Measurements from ENCODE around the gene RRP8. TPM values are rescaled to one million over a fixed set of nuclear protein-coding genes. Genes with fewer than 3 reads are reported as not detected.

The RRP8 gene
- total and polyA plus RNA-seq, 9 of the 15 experiments (the other 6 are each of a cell fraction or from before 2014, with no cell fraction given): 5.7 to 47.3 (median 32.6) TPM

DNA sequence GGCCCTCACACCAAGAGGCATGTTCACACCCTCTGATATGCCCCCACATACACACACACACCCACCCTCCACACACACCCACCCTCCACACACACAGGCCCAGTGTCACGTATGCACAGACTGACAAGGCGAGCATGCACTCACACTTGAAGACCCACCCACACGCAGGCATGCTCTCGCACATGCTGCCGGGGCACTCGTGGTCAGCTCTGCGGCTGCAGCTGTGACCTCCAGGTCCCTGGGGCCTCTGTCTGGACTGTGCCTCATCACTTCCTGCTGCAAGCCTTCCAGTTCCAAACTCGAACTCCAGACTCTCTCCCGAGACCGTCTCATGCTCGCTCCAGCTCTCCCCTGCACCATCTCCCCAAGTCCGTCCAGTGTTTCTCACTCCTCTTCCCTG is 42.7 kb upstream of the RRP8 start (continued):
- TF ChIP-seq MAFF (IDR thresholded peaks at IDR 0.05; ENCODE audit: low read length): no peak
- TF ChIP-seq, protein P1, sequence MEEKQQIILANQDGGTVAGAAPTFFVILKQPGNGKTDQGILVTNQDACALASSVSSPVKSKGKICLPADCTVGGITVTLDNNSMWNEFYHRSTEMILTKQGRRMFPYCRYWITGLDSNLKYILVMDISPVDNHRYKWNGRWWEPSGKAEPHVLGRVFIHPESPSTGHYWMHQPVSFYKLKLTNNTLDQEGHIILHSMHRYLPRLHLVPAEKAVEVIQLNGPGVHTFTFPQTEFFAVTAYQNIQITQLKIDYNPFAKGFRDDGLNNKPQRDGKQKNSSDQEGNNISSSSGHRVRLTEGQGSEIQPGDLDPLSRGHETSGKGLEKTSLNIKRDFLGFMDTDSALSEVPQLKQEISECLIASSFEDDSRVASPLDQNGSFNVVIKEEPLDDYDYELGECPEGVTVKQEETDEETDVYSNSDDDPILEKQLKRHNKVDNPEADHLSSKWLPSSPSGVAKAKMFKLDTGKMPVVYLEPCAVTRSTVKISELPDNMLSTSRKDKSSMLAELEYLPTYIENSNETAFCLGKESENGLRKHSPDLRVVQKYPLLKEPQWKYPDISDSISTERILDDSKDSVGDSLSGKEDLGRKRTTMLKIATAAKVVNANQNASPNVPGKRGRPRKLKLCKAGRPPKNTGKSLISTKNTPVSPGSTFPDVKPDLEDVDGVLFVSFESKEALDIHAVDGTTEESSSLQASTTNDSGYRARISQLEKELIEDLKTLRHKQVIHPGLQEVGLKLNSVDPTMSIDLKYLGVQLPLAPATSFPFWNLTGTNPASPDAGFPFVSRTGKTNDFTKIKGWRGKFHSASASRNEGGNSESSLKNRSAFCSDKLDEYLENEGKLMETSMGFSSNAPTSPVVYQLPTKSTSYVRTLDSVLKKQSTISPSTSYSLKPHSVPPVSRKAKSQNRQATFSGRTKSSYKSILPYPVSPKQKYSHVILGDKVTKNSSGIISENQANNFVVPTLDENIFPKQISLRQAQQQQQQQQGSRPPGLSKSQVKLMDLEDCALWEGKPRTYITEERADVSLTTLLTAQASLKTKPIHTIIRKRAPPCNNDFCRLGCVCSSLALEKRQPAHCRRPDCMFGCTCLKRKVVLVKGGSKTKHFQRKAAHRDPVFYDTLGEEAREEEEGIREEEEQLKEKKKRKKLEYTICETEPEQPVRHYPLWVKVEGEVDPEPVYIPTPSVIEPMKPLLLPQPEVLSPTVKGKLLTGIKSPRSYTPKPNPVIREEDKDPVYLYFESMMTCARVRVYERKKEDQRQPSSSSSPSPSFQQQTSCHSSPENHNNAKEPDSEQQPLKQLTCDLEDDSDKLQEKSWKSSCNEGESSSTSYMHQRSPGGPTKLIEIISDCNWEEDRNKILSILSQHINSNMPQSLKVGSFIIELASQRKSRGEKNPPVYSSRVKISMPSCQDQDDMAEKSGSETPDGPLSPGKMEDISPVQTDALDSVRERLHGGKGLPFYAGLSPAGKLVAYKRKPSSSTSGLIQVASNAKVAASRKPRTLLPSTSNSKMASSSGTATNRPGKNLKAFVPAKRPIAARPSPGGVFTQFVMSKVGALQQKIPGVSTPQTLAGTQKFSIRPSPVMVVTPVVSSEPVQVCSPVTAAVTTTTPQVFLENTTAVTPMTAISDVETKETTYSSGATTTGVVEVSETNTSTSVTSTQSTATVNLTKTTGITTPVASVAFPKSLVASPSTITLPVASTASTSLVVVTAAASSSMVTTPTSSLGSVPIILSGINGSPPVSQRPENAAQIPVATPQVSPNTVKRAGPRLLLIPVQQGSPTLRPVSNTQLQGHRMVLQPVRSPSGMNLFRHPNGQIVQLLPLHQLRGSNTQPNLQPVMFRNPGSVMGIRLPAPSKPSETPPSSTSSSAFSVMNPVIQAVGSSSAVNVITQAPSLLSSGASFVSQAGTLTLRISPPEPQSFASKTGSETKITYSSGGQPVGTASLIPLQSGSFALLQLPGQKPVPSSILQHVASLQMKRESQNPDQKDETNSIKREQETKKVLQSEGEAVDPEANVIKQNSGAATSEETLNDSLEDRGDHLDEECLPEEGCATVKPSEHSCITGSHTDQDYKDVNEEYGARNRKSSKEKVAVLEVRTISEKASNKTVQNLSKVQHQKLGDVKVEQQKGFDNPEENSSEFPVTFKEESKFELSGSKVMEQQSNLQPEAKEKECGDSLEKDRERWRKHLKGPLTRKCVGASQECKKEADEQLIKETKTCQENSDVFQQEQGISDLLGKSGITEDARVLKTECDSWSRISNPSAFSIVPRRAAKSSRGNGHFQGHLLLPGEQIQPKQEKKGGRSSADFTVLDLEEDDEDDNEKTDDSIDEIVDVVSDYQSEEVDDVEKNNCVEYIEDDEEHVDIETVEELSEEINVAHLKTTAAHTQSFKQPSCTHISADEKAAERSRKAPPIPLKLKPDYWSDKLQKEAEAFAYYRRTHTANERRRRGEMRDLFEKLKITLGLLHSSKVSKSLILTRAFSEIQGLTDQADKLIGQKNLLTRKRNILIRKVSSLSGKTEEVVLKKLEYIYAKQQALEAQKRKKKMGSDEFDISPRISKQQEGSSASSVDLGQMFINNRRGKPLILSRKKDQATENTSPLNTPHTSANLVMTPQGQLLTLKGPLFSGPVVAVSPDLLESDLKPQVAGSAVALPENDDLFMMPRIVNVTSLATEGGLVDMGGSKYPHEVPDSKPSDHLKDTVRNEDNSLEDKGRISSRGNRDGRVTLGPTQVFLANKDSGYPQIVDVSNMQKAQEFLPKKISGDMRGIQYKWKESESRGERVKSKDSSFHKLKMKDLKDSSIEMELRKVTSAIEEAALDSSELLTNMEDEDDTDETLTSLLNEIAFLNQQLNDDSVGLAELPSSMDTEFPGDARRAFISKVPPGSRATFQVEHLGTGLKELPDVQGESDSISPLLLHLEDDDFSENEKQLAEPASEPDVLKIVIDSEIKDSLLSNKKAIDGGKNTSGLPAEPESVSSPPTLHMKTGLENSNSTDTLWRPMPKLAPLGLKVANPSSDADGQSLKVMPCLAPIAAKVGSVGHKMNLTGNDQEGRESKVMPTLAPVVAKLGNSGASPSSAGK (IDR thresholded peaks at IDR 0.05): peak; percentile 50; the same call in 1 of the 2 replicates
- TF ChIP-seq CBFA2T3 (IDR thresholded peaks at IDR 0.05): peak; percentile 15; the same call in 1 of the 2 replicates
- TF ChIP-seq, protein P2, sequence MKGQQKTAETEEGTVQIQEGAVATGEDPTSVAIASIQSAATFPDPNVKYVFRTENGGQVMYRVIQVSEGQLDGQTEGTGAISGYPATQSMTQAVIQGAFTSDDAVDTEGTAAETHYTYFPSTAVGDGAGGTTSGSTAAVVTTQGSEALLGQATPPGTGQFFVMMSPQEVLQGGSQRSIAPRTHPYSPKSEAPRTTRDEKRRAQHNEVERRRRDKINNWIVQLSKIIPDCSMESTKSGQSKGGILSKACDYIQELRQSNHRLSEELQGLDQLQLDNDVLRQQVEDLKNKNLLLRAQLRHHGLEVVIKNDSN (CRISPR knock-in tag; IDR thresholded peaks at IDR 0.05): peak; percentile 36; the same call in 1 of the 2 replicates
- TF ChIP-seq, protein P3, sequence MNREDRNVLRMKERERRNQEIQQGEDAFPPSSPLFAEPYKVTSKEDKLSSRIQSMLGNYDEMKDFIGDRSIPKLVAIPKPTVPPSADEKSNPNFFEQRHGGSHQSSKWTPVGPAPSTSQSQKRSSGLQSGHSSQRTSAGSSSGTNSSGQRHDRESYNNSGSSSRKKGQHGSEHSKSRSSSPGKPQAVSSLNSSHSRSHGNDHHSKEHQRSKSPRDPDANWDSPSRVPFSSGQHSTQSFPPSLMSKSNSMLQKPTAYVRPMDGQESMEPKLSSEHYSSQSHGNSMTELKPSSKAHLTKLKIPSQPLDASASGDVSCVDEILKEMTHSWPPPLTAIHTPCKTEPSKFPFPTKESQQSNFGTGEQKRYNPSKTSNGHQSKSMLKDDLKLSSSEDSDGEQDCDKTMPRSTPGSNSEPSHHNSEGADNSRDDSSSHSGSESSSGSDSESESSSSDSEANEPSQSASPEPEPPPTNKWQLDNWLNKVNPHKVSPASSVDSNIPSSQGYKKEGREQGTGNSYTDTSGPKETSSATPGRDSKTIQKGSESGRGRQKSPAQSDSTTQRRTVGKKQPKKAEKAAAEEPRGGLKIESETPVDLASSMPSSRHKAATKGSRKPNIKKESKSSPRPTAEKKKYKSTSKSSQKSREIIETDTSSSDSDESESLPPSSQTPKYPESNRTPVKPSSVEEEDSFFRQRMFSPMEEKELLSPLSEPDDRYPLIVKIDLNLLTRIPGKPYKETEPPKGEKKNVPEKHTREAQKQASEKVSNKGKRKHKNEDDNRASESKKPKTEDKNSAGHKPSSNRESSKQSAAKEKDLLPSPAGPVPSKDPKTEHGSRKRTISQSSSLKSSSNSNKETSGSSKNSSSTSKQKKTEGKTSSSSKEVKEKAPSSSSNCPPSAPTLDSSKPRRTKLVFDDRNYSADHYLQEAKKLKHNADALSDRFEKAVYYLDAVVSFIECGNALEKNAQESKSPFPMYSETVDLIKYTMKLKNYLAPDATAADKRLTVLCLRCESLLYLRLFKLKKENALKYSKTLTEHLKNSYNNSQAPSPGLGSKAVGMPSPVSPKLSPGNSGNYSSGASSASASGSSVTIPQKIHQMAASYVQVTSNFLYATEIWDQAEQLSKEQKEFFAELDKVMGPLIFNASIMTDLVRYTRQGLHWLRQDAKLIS (CRISPR knock-in tag; IDR thresholded peaks at IDR 0.05): no peak
- no peak for TF ChIP-seq TARDBP (IDR thresholded peaks at IDR 0.05)
- TF ChIP-seq, protein P4, sequence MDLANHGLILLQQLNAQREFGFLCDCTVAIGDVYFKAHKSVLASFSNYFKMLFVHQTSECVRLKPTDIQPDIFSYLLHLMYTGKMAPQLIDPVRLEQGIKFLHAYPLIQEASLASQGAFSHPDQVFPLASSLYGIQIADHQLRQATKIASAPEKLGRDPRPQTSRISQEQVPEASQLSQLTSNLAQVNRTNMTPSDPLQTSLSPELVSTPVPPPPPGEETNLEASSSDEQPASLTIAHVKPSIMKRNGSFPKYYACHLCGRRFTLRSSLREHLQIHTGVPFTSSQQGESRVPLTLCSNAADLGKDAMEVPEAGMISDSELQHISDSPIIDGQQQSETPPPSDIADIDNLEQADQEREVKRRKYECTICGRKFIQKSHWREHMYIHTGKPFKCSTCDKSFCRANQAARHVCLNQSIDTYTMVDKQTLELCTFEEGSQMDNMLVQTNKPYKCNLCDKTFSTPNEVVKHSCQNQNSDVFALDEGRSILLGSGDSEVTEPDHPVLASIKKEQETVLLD (IDR thresholded peaks at IDR 0.05): no peak
- peak in 1 of 2 experiments; percentile 12; a peak in 1 of 4 replicates for TF ChIP-seq HDAC1 (IDR thresholded peaks at IDR 0.05)
- TF ChIP-seq, protein P5, sequence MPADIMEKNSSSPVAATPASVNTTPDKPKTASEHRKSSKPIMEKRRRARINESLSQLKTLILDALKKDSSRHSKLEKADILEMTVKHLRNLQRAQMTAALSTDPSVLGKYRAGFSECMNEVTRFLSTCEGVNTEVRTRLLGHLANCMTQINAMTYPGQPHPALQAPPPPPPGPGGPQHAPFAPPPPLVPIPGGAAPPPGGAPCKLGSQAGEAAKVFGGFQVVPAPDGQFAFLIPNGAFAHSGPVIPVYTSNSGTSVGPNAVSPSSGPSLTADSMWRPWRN (IDR thresholded peaks at IDR 0.05; ENCODE audit: low read depth): peak; percentile 75

All from K562 (cell line).